H1 (cell line): Measurements from ENCODE around the gene KRT10. TPM values are rescaled to one million over a fixed set of nuclear protein-coding genes. Genes with fewer than 3 reads are reported as not detected.

Experiments
- CTCF ChIA-PET: fragments of 300-600 bp; sonication (Branson Sonifier 250); formaldehyde crosslinking; loops from one replicate; lab custom pipeline; 2021; ENCODE audit not compliant: partially characterized antibody; lab: Charles Lee
- POLR2A ChIA-PET: fragments of 300-600 bp; sonication (Branson Sonifier 250); formaldehyde crosslinking; loops from one replicate; lab custom pipeline; 2021; ENCODE audit warnings: inconsistent platforms; ENCODE audit not compliant: partially characterized antibody; lab: Charles Lee
- DNase-seq, 2 experiments: peaks; one replicate each; pipeline versions ENCODE4 v3.0.0 to v3.0.0-alpha.2; 2010 to 2022; ENCODE audit warnings: low spot score in 2 of 2, low read depth in 1 of 2, mixed read lengths in 1 of 2
- FAIRE-seq: peaks from 2 replicates; lab custom pipeline; 2011; peaks lifted over from hg19 to GRCh38; lab: Jason Lieb, UNC
- H2AFZ ChIP-seq: 2 replicates; pipeline ENCODE4 v1.8.1; 2012; ENCODE audit warnings: low read length, inconsistent platforms
- H2AK5ac ChIP-seq: 2 replicates; pipeline ENCODE4 v1.6.1; 2013; ENCODE audit warnings: low read depth, low read length
- H2BK120ac ChIP-seq: replicated peaks from 2 replicates; pipeline ENCODE3; 2013; ENCODE audit warnings: low read depth, low read length, inconsistent platforms
- H2BK12ac ChIP-seq: 2 replicates; pipeline ENCODE4 v1.6.1; 2013; ENCODE audit warnings: low read depth, low read length
- H2BK15ac ChIP-seq: 2 replicates; pipeline ENCODE4 v1.6.1; 2013; ENCODE audit warnings: low read length
- H2BK20ac ChIP-seq: 2 replicates; pipeline ENCODE4 v1.6.1; 2013; ENCODE audit warnings: low read length
- H2BK5ac ChIP-seq: 2 replicates; pipeline ENCODE4 v1.6.1; 2013; ENCODE audit warnings: low read depth, low read length
- H3K14ac ChIP-seq: 2 replicates; pipeline ENCODE4 v1.6.1; 2013; ENCODE audit warnings: inconsistent platforms; ENCODE audit not compliant: insufficient read length
- H3K18ac ChIP-seq: 2 replicates; pipeline ENCODE4 v1.6.1; 2013; ENCODE audit warnings: low read length; ENCODE audit errors: extremely low read depth
- H3K23ac ChIP-seq: 2 replicates; pipeline ENCODE4 v1.6.1; 2013; ENCODE audit warnings: inconsistent platforms; ENCODE audit not compliant: insufficient read length
- H3K23me2 ChIP-seq: 2 replicates; pipeline ENCODE4 v1.6.1; 2013; ENCODE audit warnings: low read depth, low read length
- H3K27ac ChIP-seq: 2 replicates; pipeline ENCODE4 v1.6.1; 2011; ENCODE audit warnings: low read depth, low read length, inconsistent platforms
- H3K27me3 ChIP-seq, 4 experiments: replicated peaks in 1 of 4; 1 replicate in 1 of 4; 2 replicates in 3 of 4; pipeline versions ENCODE4 v1.6.1 to v1.8.1; 2011 to 2013; ENCODE audit warnings: low read length in 3 of 4, mild to moderate bottlenecking in 3 of 4, inconsistent platforms in 2 of 4, mixed read lengths in 2 of 4, moderate library complexity in 1 of 4; ENCODE audit not compliant: control insufficient read depth in 3 of 4, insufficient read depth in 3 of 4; ENCODE audit errors: extremely low read depth in 1 of 4
- H3K36me3 ChIP-seq, 4 experiments: 2 replicates each; pipeline versions ENCODE4 v1.6.1 to v1.8.1; 2011 to 2013; ENCODE audit warnings: mild to moderate bottlenecking in 4 of 4, low read length in 3 of 4, moderate library complexity in 2 of 4, control low read depth in 1 of 4, inconsistent platforms in 1 of 4; ENCODE audit not compliant: insufficient read depth in 4 of 4, control insufficient read depth in 2 of 4
- H3K4ac ChIP-seq: replicated peaks from 2 replicates; pipeline ENCODE3; 2013; ENCODE audit warnings: low read length, low read depth, mixed read lengths, inconsistent platforms; ENCODE audit not compliant: insufficient read length
- H3K4me1 ChIP-seq, 4 experiments: replicated peaks in 1 of 4; 1 replicate in 1 of 4; 2 replicates in 3 of 4; pipeline versions ENCODE4 v1.6.1 to v1.8.1; 2011 to 2013; ENCODE audit warnings: low read length in 3 of 4, inconsistent platforms in 2 of 4, mixed read lengths in 1 of 4; ENCODE audit not compliant: insufficient read depth in 4 of 4, control insufficient read depth in 3 of 4
- H3K4me2 ChIP-seq, 2 experiments: 2 replicates each; pipeline versions ENCODE4 v1.6.1 to v1.8.1; 2011 to 2013; ENCODE audit warnings: low read depth in 2 of 2, low read length in 2 of 2, control low read depth in 1 of 2, inconsistent platforms in 1 of 2, mild to moderate bottlenecking in 1 of 2; ENCODE audit not compliant: insufficient read depth in 1 of 2
- H3K4me3 ChIP-seq, 4 experiments: fragments of 200-600, 300-600 bp in 1 of 4; sonication (generic), shearing (Covaris generic), sonication (Bioruptor Twin) in 1 of 4; 2 replicates each; pipeline versions ENCODE4 v1.5.1 to v1.8.1; 2011 to 2016; ENCODE audit warnings: low read length in 4 of 4, low read depth in 3 of 4, control low read depth in 2 of 4, inconsistent platforms in 2 of 4, mild to moderate bottlenecking in 2 of 4, mixed read lengths in 1 of 4, moderate library complexity in 1 of 4; ENCODE audit not compliant: insufficient read depth in 2 of 4; ENCODE audit errors: extremely low read depth in 1 of 4
- H3K56ac ChIP-seq: replicated peaks from 2 replicates; pipeline ENCODE3; 2013; ENCODE audit warnings: low read depth, mild to moderate bottlenecking, mixed read lengths, low read length, inconsistent platforms; ENCODE audit not compliant: insufficient read length
- H3K79me1 ChIP-seq: 2 replicates; pipeline ENCODE4 v1.6.1; 2013; ENCODE audit warnings: low read depth, low read length, control low read depth
- H3K79me2 ChIP-seq, 2 experiments: 2 replicates each; pipeline versions ENCODE4 v1.6.1 to v1.8.1; 2012 to 2013; ENCODE audit warnings: low read length in 2 of 2, mild to moderate bottlenecking in 2 of 2, inconsistent platforms in 1 of 2; ENCODE audit not compliant: insufficient read depth in 2 of 2, control insufficient read depth in 1 of 2
- H3K9ac ChIP-seq, 4 experiments: replicated peaks in 1 of 4; 1 replicate in 1 of 4; 2 replicates in 3 of 4; pipeline versions ENCODE4 v1.6.1 to v1.8.1; 2011 to 2013; ENCODE audit warnings: low read depth in 3 of 4, low read length in 3 of 4, control low read depth in 2 of 4, mild to moderate bottlenecking in 2 of 4, moderate library complexity in 2 of 4, inconsistent platforms in 1 of 4; ENCODE audit errors: extremely low read depth in 1 of 4
- H3K9me3 ChIP-seq, 2 experiments: 2 replicates each; pipeline versions ENCODE4 v1.6.1 to v1.8.1; 2012 to 2013; ENCODE audit warnings: mild to moderate bottlenecking in 2 of 2, moderate library complexity in 2 of 2, control low read depth in 1 of 2, inconsistent platforms in 1 of 2, low read depth in 1 of 2, low read length in 1 of 2, mixed read lengths in 1 of 2; ENCODE audit not compliant: insufficient read depth in 2 of 2
- H4K20me1 ChIP-seq, 2 experiments: replicated peaks in 1 of 2; 2 replicates each; pipeline versions ENCODE3 to v1.8.1; 2011 to 2013; ENCODE audit warnings: inconsistent platforms in 2 of 2, low read length in 2 of 2, mild to moderate bottlenecking in 1 of 2; ENCODE audit not compliant: insufficient read depth in 2 of 2, control insufficient read depth in 1 of 2
- H4K5ac ChIP-seq: 2 replicates; pipeline ENCODE4 v1.6.1; 2013; ENCODE audit warnings: low read length, low read depth, mixed read lengths, inconsistent platforms; ENCODE audit not compliant: insufficient read length
- H4K8ac ChIP-seq: 2 replicates; pipeline ENCODE4 v1.8.0; 2013; ENCODE audit warnings: mild to moderate bottlenecking, moderate library complexity, low read length, inconsistent platforms; ENCODE audit not compliant: insufficient read depth; ENCODE audit errors: extremely low read depth
- H4K91ac ChIP-seq: replicated peaks from 2 replicates; pipeline ENCODE3; 2013; ENCODE audit warnings: low read length, mixed read lengths, inconsistent platforms; ENCODE audit not compliant: insufficient read length
- ASH2L ChIP-seq: fragments of 200-600, 300-600 bp; sonication (generic); IDR thresholded peaks from one replicate; pipeline ENCODE4 v1.7.1; 2017; ENCODE audit warnings: low read length
- BRCA1 ChIP-seq: IDR thresholded peaks from 2 replicates; pipeline ENCODE4 v1.6.1; 2012; ENCODE audit warnings: low read depth, low read length, improper control_type of control experiment
- CBX8 ChIP-seq: fragments of 300-800, 300-1000 bp; sonication (generic); IDR thresholded peaks from 2 replicates; pipeline ENCODE4 v1.7.1; 2016; ENCODE audit warnings: low read depth, low read length, borderline replicate concordance
- CHD2 ChIP-seq: IDR thresholded peaks from 2 replicates; pipeline ENCODE4 v1.6.1; 2012; ENCODE audit warnings: low read length, improper control_type of control experiment
- CTBP2 ChIP-seq: IDR thresholded peaks from 2 replicates; pipeline ENCODE4 v1.7.0; 2011; ENCODE audit warnings: borderline replicate concordance, mild to moderate bottlenecking, moderate library complexity, mixed read lengths, low read length; ENCODE audit not compliant: insufficient read depth, insufficient read length
- EZH2 ChIP-seq: fragments of 200-600 bp; sonication (generic); IDR thresholded peaks from 2 replicates; pipeline ENCODE4 v1.7.1; 2012; ENCODE audit warnings: low read depth, mild to moderate bottlenecking, moderate library complexity, low read length, inconsistent platforms; ENCODE audit not compliant: severe bottlenecking
- HDAC6 ChIP-seq: IDR thresholded peaks from one replicate; pipeline ENCODE4 v1.7.1; 2012; ENCODE audit warnings: low read depth, mild to moderate bottlenecking, inconsistent platforms, low read length, moderate library complexity
- MAFK ChIP-seq: IDR thresholded peaks from 2 replicates; pipeline ENCODE4 v1.6.1; 2012; ENCODE audit warnings: low read depth, mild to moderate bottlenecking, improper control_type of control experiment, low read length
- RXRA ChIP-seq: IDR thresholded peaks from 2 replicates; pipeline ENCODE4 v1.6.1; 2011; ENCODE audit warnings: low read depth, mild to moderate bottlenecking, low read length, moderate library complexity; ENCODE audit not compliant: insufficient read depth
- SP2 ChIP-seq: IDR thresholded peaks from 2 replicates; pipeline ENCODE4 v1.6.1; 2012; ENCODE audit warnings: mild to moderate bottlenecking, low read length, inconsistent platforms
- SP4 ChIP-seq: IDR thresholded peaks from 2 replicates; pipeline ENCODE4 v1.6.1; 2012; ENCODE audit warnings: low read length, inconsistent platforms
- TAF7 ChIP-seq: optimal IDR thresholded peaks from 2 replicates; pipeline ENCODE3; 2011; ENCODE audit warnings: low read depth, mild to moderate bottlenecking, inconsistent platforms, low read length, moderate library complexity, borderline replicate concordance
- TCF12 ChIP-seq: IDR thresholded peaks from 2 replicates; pipeline ENCODE4 v1.6.1; 2011; ENCODE audit warnings: low read depth, mild to moderate bottlenecking, low read length
- USF2 ChIP-seq: IDR thresholded peaks from 2 replicates; pipeline ENCODE4 v1.6.1; 2011; ENCODE audit warnings: low read length, improper control_type of control experiment
- WGBS, 2 experiments: shearing (Covaris generic) in 1 of 2; methylation state at CpG; one replicate each; pipeline versions ENCODE4 v1.1.6 to v1.1.7; 2013 to 2015; ENCODE audit warnings: low lambda C conversion rate in 2 of 2, mixed read lengths in 2 of 2, inconsistent platforms in 1 of 2, low coverage in 1 of 2, missing lambda C conversion rate in 1 of 2; ENCODE audit not compliant: insufficient replicate concordance in 2 of 2, insufficient coverage in 1 of 2, insufficient read length in 1 of 2; ENCODE audit errors: extremely low coverage in 1 of 2, missing lambda C conversion rate in 1 of 2; 5-methylcytosine and 5-hydroxymethylcytosine counted together
- polyA plus RNA-seq, 7 experiments: library from polyadenylated mRNA; depleted of rRNA in 3 of 7; stranded (reverse) in 5 of 7; unstranded in 2 of 7; fragments of >200 nt in 5 of 7; fragments of 200-250 nt in 2 of 7; gene quantifications; 1 replicate in 5 of 7; 2 replicates in 1 of 7; 4 replicates in 1 of 7; pipeline versions ENCODE4 v1.2.1 to v1.2.3, GENCODE V29; 2011 to 2013; ENCODE audit warnings: missing spikeins in 2 of 7, mixed read lengths in 2 of 7
- total RNA-seq: library from RNA; stranded (reverse); fragmentation: NEBNext Ultra II Directional; extraction: Animal tissue kit (Norgen Biotek cat#: 25700); gene quantifications from 2 replicates; pipeline ENCODE4 v1.2.1, GENCODE V29; 2021

KRT10 gene
- total and polyA plus RNA-seq, 2 of the 8 experiments (the other 6 are each of a cell fraction or from before 2014, with no cell fraction given), result 3.5 to 39.4 TPM

DNA sequence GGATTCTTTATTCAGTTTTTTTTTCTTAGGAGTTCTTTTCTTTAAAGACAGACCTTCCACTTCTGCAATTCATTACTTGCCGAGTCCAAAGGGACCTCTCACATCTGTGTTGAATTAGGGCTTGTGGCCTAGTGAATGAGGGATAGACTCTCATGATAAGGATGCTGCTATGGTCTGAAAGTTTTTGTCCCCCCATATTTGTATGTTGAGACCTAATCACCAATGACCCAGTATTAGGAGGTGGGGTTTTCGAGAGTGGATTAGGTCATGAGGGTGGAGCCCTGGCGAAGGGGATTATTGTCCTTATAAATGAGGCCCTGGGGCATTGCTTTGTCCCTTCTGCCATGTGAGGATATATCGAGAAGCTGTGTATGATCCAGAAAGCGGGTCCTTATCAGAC, 35.1 kb upstream of the KRT10 start:
- H3K79me2 ChIP-seq, result no peaks in the 10 kb centered on the region
- no peak overlapping the region for H2AFZ ChIP-seq
- H3K56ac ChIP-seq, result no peak overlapping the region
- FAIRE-seq (no peak), DNase-seq (no peak)
- H3K79me1 ChIP-seq, result no peaks in the 10 kb centered on the region
- no peak overlapping the region for H3K4ac ChIP-seq
- no peaks in the 10 kb centered on the region for H3K36me3 ChIP-seq
- H3K9me3 ChIP-seq, result no peaks in the 10 kb centered on the region; a peak in 1 of 4 replicates
- no peak overlapping the region for H4K8ac ChIP-seq
- no peaks in the 10 kb centered on the region for H4K20me1 ChIP-seq
- H3K23me2 ChIP-seq, result no peaks in the 10 kb centered on the region
- H3K14ac ChIP-seq, result no peak overlapping the region
- CTCF ChIA-PET, result interaction anchor here (0.6 to 6.6 kb wide), 15 partner anchors 9 to 833 kb away, joined by 3 to 42 read pairs (median 3); partner anchors contain the start of gene KRT12
- POLR2A ChIA-PET, result interaction anchor here (0.8 kb wide), 1 partner anchor 471 kb away, joined by 3 read pairs; no protein-coding TSS in a partner anchor
- no peak overlapping the region; the same call in 1 of the 2 replicates for H3K18ac ChIP-seq
- H3K4me3 ChIP-seq, result no peak overlapping the region
- no peak overlapping the region for H3K23ac ChIP-seq
- 84% methylated on average over 5 of the region's 5 CpGs; no CpG with 5 or more reads in 1 of the 2 experiments for WGBS, 2 experiments
- H3K27me3 ChIP-seq, result no peaks in the 10 kb centered on the region; a peak in 1 of 7 replicates
- peaks cover 0 to 5% (median 2%) of the 10 kb centered on the region in 4 experiments; a peak in 3 of 7 replicates for H3K4me1 ChIP-seq
- H2BK120ac ChIP-seq, result no peak overlapping the region
- no peak overlapping the region for H4K5ac ChIP-seq
- no peak overlapping the region for H2BK20ac ChIP-seq
- H2BK5ac ChIP-seq, result no peak overlapping the region
- no peak overlapping the region for H2BK15ac ChIP-seq
- no peak overlapping the region for H3K9ac ChIP-seq
- H2BK12ac ChIP-seq, result no peak overlapping the region
- H2AK5ac ChIP-seq, result no peak overlapping the region
- no peak overlapping the region for H4K91ac ChIP-seq
- no peak overlapping the region for H3K27ac ChIP-seq
- H3K4me2 ChIP-seq, result no peak overlapping the region
- TF ChIP-seq TAF7 (no peak), SP2 (no peak), RXRA (no peak), BRCA1 (no peak), CBX8 (no peak), HDAC6 (no peak), CHD2 (no peak), MAFK (no peak), SP4 (no peak), CTBP2 (no peak), EZH2 (no peak), ASH2L (no peak), USF2 (no peak), TCF12 (no peak)
